ENCODE measurements around the gene C16orf87. TPM values are rescaled to one million over a fixed set of nuclear protein-coding genes. Genes with fewer than 3 reads are reported as not detected.

The C16orf87 gene
- total RNA-seq, 1 experiment from 2014 or later: 10.2 TPM

DNA sequence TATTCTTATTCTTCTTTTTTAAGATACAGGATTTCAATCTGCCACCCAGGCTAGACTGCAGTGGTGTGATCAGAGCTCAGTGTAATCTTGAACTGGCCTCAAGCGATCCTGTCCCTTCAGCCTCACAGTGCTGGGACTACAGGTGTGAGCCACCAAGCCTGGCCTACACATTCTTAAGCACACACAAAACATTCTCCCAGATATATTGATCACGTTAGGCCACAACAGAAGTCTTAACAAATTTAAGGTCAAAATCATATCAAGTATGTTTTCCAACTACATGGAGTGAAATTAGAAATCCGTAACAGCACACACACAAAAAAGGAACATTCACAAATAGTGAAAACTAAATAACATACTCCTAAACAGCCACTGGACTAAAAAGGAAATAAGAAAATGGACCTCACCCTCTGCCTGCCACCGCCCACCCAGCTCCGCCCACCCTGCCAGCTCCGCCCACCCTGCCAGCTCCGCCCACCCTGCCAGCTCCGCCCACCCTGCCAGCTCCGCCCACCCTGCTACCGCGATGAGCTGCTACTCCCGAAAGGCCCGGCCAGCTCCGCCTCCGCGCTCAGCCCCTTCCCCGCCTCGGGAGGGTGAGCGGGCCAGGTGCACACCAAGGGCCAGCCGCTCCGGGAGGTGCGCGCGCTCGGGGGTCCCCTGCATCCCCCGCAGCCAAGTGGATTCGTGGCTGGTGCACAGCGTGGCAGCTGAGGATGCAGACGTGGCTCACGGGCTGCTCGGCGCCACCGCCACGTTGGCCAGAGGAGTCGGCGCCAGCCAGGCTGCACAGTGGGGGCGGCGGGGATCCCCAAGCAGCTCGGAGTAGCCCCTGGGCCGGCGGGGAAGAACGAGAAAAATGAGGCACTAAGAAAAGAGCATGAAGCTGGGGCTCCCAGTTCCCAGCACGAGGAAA, 41.2 kb downstream of the C16orf87 start:
- BruUV-seq (replicated peaks): no TSS peak
- H3K9me2 ChIP-seq (ENCODE audit: insufficient read depth): no peaks in the 10 kb centered on the region
- ChIA-PET POLR2A (no interaction called here), RAD21 (ENCODE audit: low non-redundant PET in 1 of 2, low total read pairs in 2 of 2, uncharacterized antibody in 2 of 2, unreplicated experiment in 2 of 2) (no interaction called here), CTCF (interaction anchor here (0.6 to 0.7 kb wide), 2 partner anchors 12 to 119 kb away, joined by 4 to 6 read pairs; no protein-coding TSS in a partner anchor)
- H3K4me3 ChIP-seq (replicated peaks in 1 of 2; ENCODE audit: low read depth in 1 of 2, low read length in 2 of 2): no peak overlapping the region
- DNase-seq (ENCODE audit: low read depth, low spot score) (no peak), ATAC-seq (peak; percentile 58)
- no peak overlapping the region for H3K4me2 ChIP-seq (ENCODE audit: low read length)
- H3K4me1 ChIP-seq (ENCODE audit: control insufficient read depth in 1 of 2, insufficient read depth in 2 of 2, low read length in 2 of 2): no peaks in the 10 kb centered on the region
- no peaks in the 10 kb centered on the region for H4K20me1 ChIP-seq (ENCODE audit: insufficient read depth)
- no peak overlapping the region for H3K27ac ChIP-seq (ENCODE audit: low read depth, low read length)
- no peaks in the 10 kb centered on the region for H3K79me2 ChIP-seq (ENCODE audit: insufficient read depth, low read length)
- TF ChIP-seq EZH2 (IDR thresholded peaks at IDR 0.05) (no peak), POLR2A (IDR thresholded peaks at IDR 0.05; ENCODE audit: borderline replicate concordance, extremely low read depth, insufficient read depth, insufficient read length) (no peak), ZFX (IDR thresholded peaks at IDR 0.05) (no peak), TCF7L2 (IDR thresholded peaks at IDR 0.05; ENCODE audit: borderline replicate concordance, extremely low read depth, insufficient read depth, insufficient read length) (no peak), SP1 (IDR thresholded peaks at IDR 0.05; ENCODE audit: low read depth) (no peak), ZNF274 (IDR thresholded peaks at IDR 0.05; ENCODE audit: low read depth, low read length) (no peak), CBX3 (IDR thresholded peaks at IDR 0.05; ENCODE audit: low read depth) (no peak), SRF (IDR thresholded peaks at IDR 0.05; ENCODE audit: low read depth) (no peak), CEBPB (IDR thresholded peaks at IDR 0.05; ENCODE audit: low read depth) (no peak), YY1 (IDR thresholded peaks at IDR 0.05; ENCODE audit: extremely low read depth, insufficient replicate concordance, low read depth, low read length) (no peak)
- TF ChIP-seq, protein P1, sequence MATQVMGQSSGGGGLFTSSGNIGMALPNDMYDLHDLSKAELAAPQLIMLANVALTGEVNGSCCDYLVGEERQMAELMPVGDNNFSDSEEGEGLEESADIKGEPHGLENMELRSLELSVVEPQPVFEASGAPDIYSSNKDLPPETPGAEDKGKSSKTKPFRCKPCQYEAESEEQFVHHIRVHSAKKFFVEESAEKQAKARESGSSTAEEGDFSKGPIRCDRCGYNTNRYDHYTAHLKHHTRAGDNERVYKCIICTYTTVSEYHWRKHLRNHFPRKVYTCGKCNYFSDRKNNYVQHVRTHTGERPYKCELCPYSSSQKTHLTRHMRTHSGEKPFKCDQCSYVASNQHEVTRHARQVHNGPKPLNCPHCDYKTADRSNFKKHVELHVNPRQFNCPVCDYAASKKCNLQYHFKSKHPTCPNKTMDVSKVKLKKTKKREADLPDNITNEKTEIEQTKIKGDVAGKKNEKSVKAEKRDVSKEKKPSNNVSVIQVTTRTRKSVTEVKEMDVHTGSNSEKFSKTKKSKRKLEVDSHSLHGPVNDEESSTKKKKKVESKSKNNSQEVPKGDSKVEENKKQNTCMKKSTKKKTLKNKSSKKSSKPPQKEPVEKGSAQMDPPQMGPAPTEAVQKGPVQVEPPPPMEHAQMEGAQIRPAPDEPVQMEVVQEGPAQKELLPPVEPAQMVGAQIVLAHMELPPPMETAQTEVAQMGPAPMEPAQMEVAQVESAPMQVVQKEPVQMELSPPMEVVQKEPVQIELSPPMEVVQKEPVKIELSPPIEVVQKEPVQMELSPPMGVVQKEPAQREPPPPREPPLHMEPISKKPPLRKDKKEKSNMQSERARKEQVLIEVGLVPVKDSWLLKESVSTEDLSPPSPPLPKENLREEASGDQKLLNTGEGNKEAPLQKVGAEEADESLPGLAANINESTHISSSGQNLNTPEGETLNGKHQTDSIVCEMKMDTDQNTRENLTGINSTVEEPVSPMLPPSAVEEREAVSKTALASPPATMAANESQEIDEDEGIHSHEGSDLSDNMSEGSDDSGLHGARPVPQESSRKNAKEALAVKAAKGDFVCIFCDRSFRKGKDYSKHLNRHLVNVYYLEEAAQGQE (IDR thresholded peaks at IDR 0.05; ENCODE audit: low read depth): no peak
- TF ChIP-seq, protein P2, sequence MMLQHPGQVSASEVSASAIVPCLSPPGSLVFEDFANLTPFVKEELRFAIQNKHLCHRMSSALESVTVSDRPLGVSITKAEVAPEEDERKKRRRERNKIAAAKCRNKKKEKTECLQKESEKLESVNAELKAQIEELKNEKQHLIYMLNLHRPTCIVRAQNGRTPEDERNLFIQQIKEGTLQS (IDR thresholded peaks at IDR 0.05): no peak
- TF ChIP-seq, protein P3, sequence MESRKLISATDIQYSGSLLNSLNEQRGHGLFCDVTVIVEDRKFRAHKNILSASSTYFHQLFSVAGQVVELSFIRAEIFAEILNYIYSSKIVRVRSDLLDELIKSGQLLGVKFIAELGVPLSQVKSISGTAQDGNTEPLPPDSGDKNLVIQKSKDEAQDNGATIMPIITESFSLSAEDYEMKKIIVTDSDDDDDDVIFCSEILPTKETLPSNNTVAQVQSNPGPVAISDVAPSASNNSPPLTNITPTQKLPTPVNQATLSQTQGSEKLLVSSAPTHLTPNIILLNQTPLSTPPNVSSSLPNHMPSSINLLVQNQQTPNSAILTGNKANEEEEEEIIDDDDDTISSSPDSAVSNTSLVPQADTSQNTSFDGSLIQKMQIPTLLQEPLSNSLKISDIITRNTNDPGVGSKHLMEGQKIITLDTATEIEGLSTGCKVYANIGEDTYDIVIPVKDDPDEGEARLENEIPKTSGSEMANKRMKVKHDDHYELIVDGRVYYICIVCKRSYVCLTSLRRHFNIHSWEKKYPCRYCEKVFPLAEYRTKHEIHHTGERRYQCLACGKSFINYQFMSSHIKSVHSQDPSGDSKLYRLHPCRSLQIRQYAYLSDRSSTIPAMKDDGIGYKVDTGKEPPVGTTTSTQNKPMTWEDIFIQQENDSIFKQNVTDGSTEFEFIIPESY (IDR thresholded peaks at IDR 0.05; ENCODE audit: extremely low read depth, insufficient replicate concordance, low read length): no peak
- TF ChIP-seq, protein P4, sequence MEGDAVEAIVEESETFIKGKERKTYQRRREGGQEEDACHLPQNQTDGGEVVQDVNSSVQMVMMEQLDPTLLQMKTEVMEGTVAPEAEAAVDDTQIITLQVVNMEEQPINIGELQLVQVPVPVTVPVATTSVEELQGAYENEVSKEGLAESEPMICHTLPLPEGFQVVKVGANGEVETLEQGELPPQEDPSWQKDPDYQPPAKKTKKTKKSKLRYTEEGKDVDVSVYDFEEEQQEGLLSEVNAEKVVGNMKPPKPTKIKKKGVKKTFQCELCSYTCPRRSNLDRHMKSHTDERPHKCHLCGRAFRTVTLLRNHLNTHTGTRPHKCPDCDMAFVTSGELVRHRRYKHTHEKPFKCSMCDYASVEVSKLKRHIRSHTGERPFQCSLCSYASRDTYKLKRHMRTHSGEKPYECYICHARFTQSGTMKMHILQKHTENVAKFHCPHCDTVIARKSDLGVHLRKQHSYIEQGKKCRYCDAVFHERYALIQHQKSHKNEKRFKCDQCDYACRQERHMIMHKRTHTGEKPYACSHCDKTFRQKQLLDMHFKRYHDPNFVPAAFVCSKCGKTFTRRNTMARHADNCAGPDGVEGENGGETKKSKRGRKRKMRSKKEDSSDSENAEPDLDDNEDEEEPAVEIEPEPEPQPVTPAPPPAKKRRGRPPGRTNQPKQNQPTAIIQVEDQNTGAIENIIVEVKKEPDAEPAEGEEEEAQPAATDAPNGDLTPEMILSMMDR (IDR thresholded peaks at IDR 0.05 in 2 of 3, conservative IDR thresholded peaks at IDR 0.05 in 1 of 3; ENCODE audit: borderline replicate concordance in 1 of 3, insufficient read depth in 1 of 3, low read depth in 2 of 3, low read length in 2 of 3): no peak
- no peak overlapping the region for H2AFZ ChIP-seq (ENCODE audit: low read depth, low read length, poor library complexity, severe bottlenecking)
- intact Hi-C loops (cut with micrococcal nuclease): no loop called here
- H3K9ac ChIP-seq (ENCODE audit: low read length): no peak overlapping the region
- H3K27me3 ChIP-seq (ENCODE audit: insufficient read depth, low read length): no peaks in the 10 kb centered on the region
- H3K9me3 ChIP-seq (ENCODE audit: control insufficient read depth in 1 of 2, insufficient read depth in 1 of 2, low read depth in 1 of 2, low read length in 2 of 2): no peaks in the 10 kb centered on the region
- H3K36me3 ChIP-seq (ENCODE audit: control insufficient read depth in 1 of 2, insufficient read depth in 2 of 2, low read length in 2 of 2): no peaks in the 10 kb centered on the region

Data from HCT116 (cell line).